Spleen (tissue), 11 donors: Measurements from ENCODE around the gene PPT2. TPM values are rescaled to one million over a fixed set of nuclear protein-coding genes. Genes with fewer than 3 reads are reported as not detected.
"Not testable (repeated sequence)": the region's sequence is repeated elsewhere in the genome, so short reads cannot be mapped to it uniquely, and the experiment has no call there.

Source experiments
- DNase-seq: peaks from one replicate; pipeline ENCODE4 v3.0.0-alpha.2; 2020
- H3K27ac ChIP-seq, 8 donors: fragments of 200-600 bp; sonication (generic) in 7 of 8; 1 replicate in 4 of 8; 2 replicates in 4 of 8; pipeline versions ENCODE4 v1.5.0 to v1.8.0; 2016 to 2021; ENCODE audit warnings: inconsistent platforms in 4 of 8, mild to moderate bottlenecking in 4 of 8, moderate library complexity in 1 of 8
- H3K27me3 ChIP-seq, 7 donors: fragments of 200-600 bp; sonication (generic) in 6 of 7; replicated peaks in 1 of 7; 1 replicate in 4 of 7; 2 replicates in 3 of 7; pipeline versions ENCODE4 v1.5.0 to v1.8.0; 2016 to 2021; ENCODE audit warnings: inconsistent platforms in 3 of 7, mild to moderate bottlenecking in 1 of 7
- H3K36me3 ChIP-seq, 6 donors: fragments of 200-600 bp; sonication (generic) in 5 of 6; 1 replicate in 4 of 6; 2 replicates in 2 of 6; pipeline versions ENCODE4 v1.5.0 to v1.8.0; 2016 to 2021; ENCODE audit warnings: inconsistent platforms in 2 of 6
- H3K4me1 ChIP-seq, 6 donors: fragments of 200-600 bp; sonication (generic) in 5 of 6; 1 replicate in 3 of 6; 2 replicates in 3 of 6; pipeline versions ENCODE4 v1.5.0 to v1.8.0; 2016 to 2021; ENCODE audit warnings: inconsistent platforms in 3 of 6
- H3K4me3 ChIP-seq, 8 donors: fragments of 200-600 bp; sonication (generic) in 7 of 8; 1 replicate in 4 of 8; 2 replicates in 4 of 8; pipeline versions ENCODE4 v1.5.0 to v1.8.0; 2016 to 2021; ENCODE audit warnings: inconsistent platforms in 4 of 8, mild to moderate bottlenecking in 4 of 8, moderate library complexity in 2 of 8
- H3K9me3 ChIP-seq, 8 donors: fragments of 200-600 bp; sonication (generic) in 7 of 8; 1 replicate in 4 of 8; 2 replicates in 4 of 8; pipeline versions ENCODE4 v1.5.0 to v1.8.0; 2016 to 2021; ENCODE audit warnings: inconsistent platforms in 4 of 8
- CTCF ChIP-seq, 11 experiments: fragments of 200-600 bp in 7 of 11; fragments of 450-650 bp in 4 of 11; sonication (generic) in 4 of 11; IDR thresholded peaks in 8 of 11; conservative IDR thresholded peaks in 3 of 11; 1 replicate in 7 of 11; 2 replicates in 4 of 11; pipeline versions ENCODE4 v1.4.0 to v1.8.0; 2016 to 2021; ENCODE audit warnings: antibody characterized with exemption in 11 of 11, inconsistent platforms in 4 of 11, mild to moderate bottlenecking in 1 of 11
- POLR2A ChIP-seq, 3 donors: fragments of 450-650 bp; IDR thresholded peaks; one replicate each; pipeline ENCODE4 v1.5.1; 2017; ENCODE audit warnings: antibody characterized with exemption in 3 of 3, mild to moderate bottlenecking in 1 of 3
- POLR2AphosphoS5 ChIP-seq, 3 donors: sonication (generic); formaldehyde crosslinking; IDR thresholded peaks; one replicate each; pipeline ENCODE4 v1.5.1; 2017; ENCODE audit warnings: antibody characterized with exemption in 3 of 3
- WGBS, 5 donors: extraction: QIAGEN DNeasy Blood & Tissue Kit in 3 of 5; methylation state at CpG; one replicate each; pipeline versions ENCODE4 v1.1.5 to v1.1.7; 2013 to 2018; 5-methylcytosine and 5-hydroxymethylcytosine counted together
- intact Hi-C: fragments of 100-400 bp; cut with DNase I; formaldehyde crosslinking; loops from one replicate; pipeline ENCODE4 v1.15.0; 2023; ENCODE audit warnings: low total_unique reads
- polyA plus RNA-seq, 3 donors: library from polyadenylated mRNA; stranded (reverse); fragments of 200-250 nt; gene quantifications; one replicate each; pipeline ENCODE4 v1.2.1, GENCODE V29; 2013
- total RNA-seq, 7 donors: library from RNA; depleted of rRNA in 3 of 7; stranded (reverse); fragments of >200 nt in 3 of 7; fragmentation: NEBNext Ultra II Directional in 4 of 7; extraction: Animal tissue kit (Norgen Biotek cat#: 25700) in 4 of 7; gene quantifications; one replicate each; pipeline versions ENCODE4 v1.1.0 to v1.2.1, GENCODE V29; 2016 to 2021
- donor health status: healthy with polysubstance abuse.
- donor health status: DM: no; HTN: no; CAD: no; lungs with moderate emphysema.
- donor health status: DM: no; HTN: no; CAD: no.
- donor health status: Bipolar disorder and iron deficiency.
- donor health status: healthy.
- donor health status: DM: no; HTN: no; CAD: no.
- donor health status: DM: yes; HTN: yes; CAD: no.

The PPT2 gene
- total and polyA plus RNA-seq, 10 donors = 2.3 to 26.7 (median 16.8) TPM

DNA sequence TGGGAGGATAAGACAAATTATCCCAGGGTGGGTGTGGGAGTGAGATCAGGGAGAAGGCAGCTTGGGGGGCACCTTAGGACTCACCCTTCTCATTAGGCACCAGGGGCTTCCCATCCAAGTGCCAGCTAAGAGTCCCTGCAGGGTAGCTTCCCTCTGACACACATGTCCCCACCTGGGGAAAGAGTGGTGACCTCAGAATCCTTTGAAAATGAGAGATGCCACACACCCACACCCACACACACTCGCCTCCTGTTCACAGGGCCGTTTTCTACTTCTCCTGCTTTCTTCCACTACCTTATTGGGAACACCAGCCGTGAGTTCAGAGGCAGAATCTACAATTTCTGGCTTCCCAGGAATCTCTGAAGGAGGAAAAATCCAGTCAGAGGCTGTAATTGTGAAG is 29.1 kb downstream of the PPT2 start:
- Histone ChIP-seq H3K9me3 (no peaks in the 10 kb centered on the region), H3K27ac (peak overlapping the region in 7 of 8 donors; percentile 22 to 100 (median 98)), H3K36me3 (peaks cover 0 to 83% (median 59%) of the 10 kb centered on the region in 6 donors), H3K4me3 (no peak overlapping the region), H3K4me1 (peaks cover 28 to 95% (median 69%) of the 10 kb centered on the region in 6 donors), H3K27me3 (no peaks in the 10 kb centered on the region)
- no peak for DNase-seq
- intact Hi-C loops = no loop called here
- WGBS, 5 donors = 79 to 90% (median 84%) methylated on average over 3 of the region's 3 CpGs
- TF ChIP-seq POLR2A (IDR thresholded peaks at IDR 0.05) (no peak), POLR2AphosphoS5 (IDR thresholded peaks at IDR 0.05) (no peak), CTCF (IDR thresholded peaks at IDR 0.05 in 8 of 11, conservative IDR thresholded peaks at IDR 0.05 in 3 of 11) (no peak)

- peaks cover 34 to 100% (median 74%) of the 10 kb centered on the region in 6 donors for H3K4me1 ChIP-seq
- H3K4me3 ChIP-seq = no peak overlapping the region
- no peaks in the 10 kb centered on the region for H3K27me3 ChIP-seq
- intact Hi-C loops = no loop called here
- WGBS, 5 donors = 71 to 85% (median 79%) methylated on average over 13 to 15 of the region's 15 CpGs
- no peaks in the 10 kb centered on the region for H3K9me3 ChIP-seq
- peak; percentile 66 for DNase-seq
- H3K27ac ChIP-seq = peak overlapping the region; percentile 22 to 100 (median 80)
- TF ChIP-seq CTCF (IDR thresholded peaks at IDR 0.05 in 8 of 11, conservative IDR thresholded peaks at IDR 0.05 in 3 of 11) (no peak), POLR2AphosphoS5 (IDR thresholded peaks at IDR 0.05) (peak in 2 of 3 donors; percentile 24 to 46)
- H3K36me3 ChIP-seq = peaks cover 0 to 89% (median 60%) of the 10 kb centered on the region in 6 donors
Measured at GRCh38 chr6:32183483-32184083, 29.6 kb downstream of the PPT2 start.

DNA sequence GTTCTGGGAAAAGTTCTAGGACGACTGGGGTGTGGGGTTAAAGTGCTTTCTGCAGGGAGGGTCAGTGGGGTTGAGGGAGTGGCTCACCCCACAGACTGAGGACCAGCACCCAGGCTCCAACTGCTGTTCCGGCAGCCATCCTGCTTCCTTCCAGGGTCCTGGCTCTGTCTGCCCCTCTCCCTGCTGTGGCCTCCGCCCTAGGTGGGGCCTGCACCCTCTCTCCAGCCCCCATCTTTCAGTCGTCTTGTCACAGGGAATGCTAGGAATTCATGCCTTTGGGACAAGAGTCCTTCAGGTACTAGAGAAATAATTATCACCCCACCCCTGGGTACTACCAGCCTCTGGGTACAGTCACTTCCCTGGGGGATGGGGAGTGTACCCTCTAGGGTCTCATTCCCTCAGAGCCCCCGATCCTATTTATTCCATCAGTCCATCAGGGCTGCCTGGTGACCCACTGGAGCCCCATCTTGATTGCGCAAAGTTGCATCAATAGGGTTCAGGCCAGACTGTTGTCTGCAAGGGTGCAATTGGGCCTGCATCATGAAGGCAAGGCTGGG is 30.2 kb downstream of the PPT2 start, which contains the start of gene AGER:
Gene AGER (minus strand): TSS at position 170 of the 557 bp plus-strand sequence. CDS start 31 bp downstream, at position 139.
- TF ChIP-seq POLR2AphosphoS5 (IDR thresholded peaks at IDR 0.05) (peak; percentile 51 to 65 (median 65)), CTCF (IDR thresholded peaks at IDR 0.05 in 8 of 11, conservative IDR thresholded peaks at IDR 0.05 in 3 of 11) (no peak)
- Histone ChIP-seq H3K9me3 (no peaks in the 10 kb centered on the region), H3K27me3 (no peaks in the 10 kb centered on the region), H3K27ac (peak within 1 kb of the TSS; percentile 32 to 100 (median 80)), H3K4me1 (peaks cover 30 to 100% (median 74%) of the 10 kb centered on the region in 6 donors), H3K4me3 (no peak within 1 kb of the TSS), H3K36me3 (peaks cover 0 to 90% (median 60%) of the 10 kb centered on the region in 6 donors)
- DNase-seq = peak; percentile 64
- WGBS, 5 donors = 76 to 82% (median 77%) methylated on average over 6 of the region's 6 CpGs
- intact Hi-C loops = no loop called here

- H3K4me3 ChIP-seq, H3K9me3 ChIP-seq, intact Hi-C loops, H3K27me3 ChIP-seq, DNase-seq: not testable (repeated sequence)
- H3K27ac ChIP-seq = peak overlapping the region in 7 of 8 donors; percentile 47 to 100 (median 98)
- WGBS, 5 donors = 41 to 69% (median 54%) methylated on average over 11 of the region's 11 CpGs
- peaks cover 0 to 76% (median 51%) of the 10 kb centered on the region in 6 donors for H3K36me3 ChIP-seq
- peaks cover 27 to 94% (median 68%) of the 10 kb centered on the region in 6 donors for H3K4me1 ChIP-seq
Measured at GRCh38 chr6:32185681-32186131, 31.8 kb downstream of the PPT2 start.

DNA sequence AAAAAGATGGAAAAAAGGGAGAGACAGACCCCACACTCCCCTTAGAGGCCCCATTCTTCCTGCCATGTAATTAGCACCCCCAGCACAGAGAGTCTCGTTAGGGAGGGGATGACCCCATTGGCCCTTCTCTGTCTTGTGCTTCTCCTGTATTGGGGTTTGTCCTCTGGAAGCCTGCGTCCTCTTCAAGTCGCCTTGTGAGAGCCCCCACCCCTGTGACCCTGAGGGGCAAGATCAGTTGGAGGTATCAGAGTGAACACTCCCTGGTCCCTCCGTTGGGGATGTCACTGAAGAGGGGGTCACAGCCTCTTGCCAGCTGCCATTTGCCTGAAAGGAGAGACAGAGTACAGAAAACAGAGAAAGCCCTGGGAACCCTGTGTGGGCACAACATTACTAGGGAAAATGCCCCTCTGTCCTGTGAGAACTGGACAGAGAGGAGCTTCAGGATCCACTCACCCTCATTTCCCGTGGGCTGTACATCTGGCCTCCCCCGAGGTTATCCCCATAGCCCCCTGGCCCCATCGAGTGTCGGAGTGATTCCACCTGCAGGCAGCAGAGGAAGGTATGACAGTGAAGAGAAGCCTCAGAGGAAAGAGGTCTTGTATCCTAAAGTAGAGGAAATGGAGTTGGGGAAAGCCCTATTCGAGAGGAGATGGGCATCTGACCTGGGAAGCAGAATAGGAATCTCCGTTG is 32.4 kb downstream of the PPT2 start:
- 67 to 74% (median 69%) methylated on average over 9 to 10 of the region's 10 CpGs for WGBS, 5 donors
- peaks cover 0 to 70% (median 46%) of the 10 kb centered on the region in 6 donors for H3K36me3 ChIP-seq
- peak; percentile 7 for DNase-seq
- H3K27ac ChIP-seq = peak overlapping the region; percentile 48 to 100 (median 80)
- H3K4me1 ChIP-seq = peaks cover 33 to 94% (median 70%) of the 10 kb centered on the region in 6 donors
- H3K9me3 ChIP-seq, intact Hi-C loops, H3K27me3 ChIP-seq: not testable (repeated sequence)
- H3K4me3 ChIP-seq = peak overlapping the region in 1 of 8 donors; percentile 41
